ENCODE measurements around the gene ABCA6.
"Not testable (repeated sequence)": the region's sequence is repeated elsewhere in the genome, so short reads cannot be mapped to it uniquely, and the experiment has no call there.

The ABCA6 gene, protein sequence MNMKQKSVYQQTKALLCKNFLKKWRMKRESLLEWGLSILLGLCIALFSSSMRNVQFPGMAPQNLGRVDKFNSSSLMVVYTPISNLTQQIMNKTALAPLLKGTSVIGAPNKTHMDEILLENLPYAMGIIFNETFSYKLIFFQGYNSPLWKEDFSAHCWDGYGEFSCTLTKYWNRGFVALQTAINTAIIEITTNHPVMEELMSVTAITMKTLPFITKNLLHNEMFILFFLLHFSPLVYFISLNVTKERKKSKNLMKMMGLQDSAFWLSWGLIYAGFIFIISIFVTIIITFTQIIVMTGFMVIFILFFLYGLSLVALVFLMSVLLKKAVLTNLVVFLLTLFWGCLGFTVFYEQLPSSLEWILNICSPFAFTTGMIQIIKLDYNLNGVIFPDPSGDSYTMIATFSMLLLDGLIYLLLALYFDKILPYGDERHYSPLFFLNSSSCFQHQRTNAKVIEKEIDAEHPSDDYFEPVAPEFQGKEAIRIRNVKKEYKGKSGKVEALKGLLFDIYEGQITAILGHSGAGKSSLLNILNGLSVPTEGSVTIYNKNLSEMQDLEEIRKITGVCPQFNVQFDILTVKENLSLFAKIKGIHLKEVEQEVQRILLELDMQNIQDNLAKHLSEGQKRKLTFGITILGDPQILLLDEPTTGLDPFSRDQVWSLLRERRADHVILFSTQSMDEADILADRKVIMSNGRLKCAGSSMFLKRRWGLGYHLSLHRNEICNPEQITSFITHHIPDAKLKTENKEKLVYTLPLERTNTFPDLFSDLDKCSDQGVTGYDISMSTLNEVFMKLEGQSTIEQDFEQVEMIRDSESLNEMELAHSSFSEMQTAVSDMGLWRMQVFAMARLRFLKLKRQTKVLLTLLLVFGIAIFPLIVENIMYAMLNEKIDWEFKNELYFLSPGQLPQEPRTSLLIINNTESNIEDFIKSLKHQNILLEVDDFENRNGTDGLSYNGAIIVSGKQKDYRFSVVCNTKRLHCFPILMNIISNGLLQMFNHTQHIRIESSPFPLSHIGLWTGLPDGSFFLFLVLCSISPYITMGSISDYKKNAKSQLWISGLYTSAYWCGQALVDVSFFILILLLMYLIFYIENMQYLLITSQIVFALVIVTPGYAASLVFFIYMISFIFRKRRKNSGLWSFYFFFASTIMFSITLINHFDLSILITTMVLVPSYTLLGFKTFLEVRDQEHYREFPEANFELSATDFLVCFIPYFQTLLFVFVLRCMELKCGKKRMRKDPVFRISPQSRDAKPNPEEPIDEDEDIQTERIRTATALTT (N-terminal part only)

DNA sequence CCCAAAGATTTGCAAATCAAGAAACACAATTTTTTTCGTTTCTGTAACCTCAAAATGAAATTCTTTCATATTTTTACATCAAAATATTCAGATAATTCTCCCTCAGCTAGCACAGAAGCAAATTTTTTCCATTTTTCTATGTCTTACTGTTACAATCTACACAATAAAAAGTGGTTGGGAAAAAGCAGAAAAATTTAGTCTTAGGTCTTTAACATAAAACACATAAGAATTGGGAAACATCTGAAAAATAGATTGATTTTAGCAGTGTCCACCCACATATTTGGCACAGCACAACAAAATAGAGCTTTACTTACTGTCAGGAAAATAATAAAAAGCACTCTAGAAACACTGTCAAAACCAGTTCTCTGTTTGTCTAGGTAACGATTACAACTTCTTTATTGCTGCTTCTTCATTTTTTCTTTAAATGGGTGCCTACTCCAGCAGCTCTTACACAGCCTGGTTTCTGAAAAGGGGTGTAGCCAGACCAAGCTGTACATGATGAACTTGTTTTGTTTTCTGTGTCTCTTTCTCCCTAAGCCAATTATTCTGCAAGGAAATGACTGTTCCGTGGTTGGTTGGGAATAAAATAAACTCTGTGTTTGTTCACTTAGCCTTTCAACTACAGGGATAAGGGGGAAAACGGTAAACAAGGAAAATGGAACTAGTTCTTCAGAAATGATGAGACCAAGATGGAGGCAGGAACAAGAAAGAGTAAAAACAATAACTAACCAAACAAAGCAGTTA lies at the start of gene ABCA6:
ABCA6 (minus strand) TSS at position 465 of the 744 bp plus-strand sequence. CDS start 1,192 bp downstream, outside the sequence.
- in situ Hi-C loops (cut with MboI; ENCODE audit: low sequenced_read_pairs): no loop called here

DNA sequence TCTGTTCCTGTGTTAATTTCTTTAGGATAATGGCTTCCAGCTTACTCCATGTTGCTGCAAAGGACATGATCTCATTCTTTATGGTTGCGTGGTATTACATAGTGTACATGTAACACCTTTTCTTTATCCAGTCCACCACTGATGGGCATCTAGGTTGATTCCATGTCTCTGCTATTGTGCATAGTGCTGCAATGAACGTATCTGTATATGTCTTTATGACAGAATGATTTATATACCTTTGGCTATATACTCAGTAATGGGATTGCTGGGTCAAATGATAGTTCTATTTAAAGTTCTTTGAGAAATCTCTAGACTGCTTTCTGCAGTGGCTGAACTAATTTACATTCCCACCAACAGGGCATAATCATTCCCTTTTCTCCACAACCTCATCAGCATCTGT lies 47.1 kb upstream of the ABCA6 start:
- in situ Hi-C loops (cut with MboI; ENCODE audit: low sequenced_read_pairs): no loop called here

DNA sequence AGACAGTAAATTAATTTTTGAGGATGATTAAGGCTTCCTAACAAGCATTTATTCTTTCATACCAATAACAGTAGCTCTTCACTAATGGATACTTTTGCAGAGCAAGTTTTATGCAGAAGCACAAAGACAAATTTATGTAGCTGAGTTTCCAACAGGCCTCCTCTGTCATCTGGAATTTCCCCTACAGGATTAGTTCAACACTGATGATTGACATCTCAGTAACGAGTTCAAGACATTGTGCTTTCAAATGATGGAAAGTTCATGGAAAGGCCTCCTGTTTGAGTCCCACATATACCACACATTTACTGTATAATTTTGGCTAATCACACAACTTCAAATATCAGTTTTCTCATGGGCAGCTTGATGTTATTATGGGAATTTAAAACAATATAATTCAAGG lies 46.4 kb upstream of the ABCA6 start:
- in situ Hi-C loops (cut with MboI; ENCODE audit: low sequenced_read_pairs): no loop called here

DNA sequence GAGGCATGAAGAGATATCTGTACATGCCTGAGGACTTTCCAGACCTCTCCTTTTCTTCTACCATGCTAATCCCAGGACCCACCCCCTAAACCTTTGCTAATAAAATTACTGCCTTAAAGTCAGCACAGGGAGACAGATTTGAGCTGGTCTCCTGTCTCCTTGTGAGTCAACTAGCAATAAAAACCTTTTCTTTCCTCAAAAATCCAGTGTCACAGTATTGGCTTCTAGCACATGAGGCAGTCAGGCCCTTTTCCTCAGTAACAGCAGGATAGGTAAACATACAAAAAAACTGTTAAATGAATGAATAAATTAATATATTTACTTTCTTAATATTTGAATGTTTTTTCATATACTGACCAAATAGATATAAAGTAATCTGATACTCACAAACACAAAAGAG lies 45.6 kb upstream of the ABCA6 start:
- in situ Hi-C loops (cut with MboI; ENCODE audit: low sequenced_read_pairs): no loop called here

DNA sequence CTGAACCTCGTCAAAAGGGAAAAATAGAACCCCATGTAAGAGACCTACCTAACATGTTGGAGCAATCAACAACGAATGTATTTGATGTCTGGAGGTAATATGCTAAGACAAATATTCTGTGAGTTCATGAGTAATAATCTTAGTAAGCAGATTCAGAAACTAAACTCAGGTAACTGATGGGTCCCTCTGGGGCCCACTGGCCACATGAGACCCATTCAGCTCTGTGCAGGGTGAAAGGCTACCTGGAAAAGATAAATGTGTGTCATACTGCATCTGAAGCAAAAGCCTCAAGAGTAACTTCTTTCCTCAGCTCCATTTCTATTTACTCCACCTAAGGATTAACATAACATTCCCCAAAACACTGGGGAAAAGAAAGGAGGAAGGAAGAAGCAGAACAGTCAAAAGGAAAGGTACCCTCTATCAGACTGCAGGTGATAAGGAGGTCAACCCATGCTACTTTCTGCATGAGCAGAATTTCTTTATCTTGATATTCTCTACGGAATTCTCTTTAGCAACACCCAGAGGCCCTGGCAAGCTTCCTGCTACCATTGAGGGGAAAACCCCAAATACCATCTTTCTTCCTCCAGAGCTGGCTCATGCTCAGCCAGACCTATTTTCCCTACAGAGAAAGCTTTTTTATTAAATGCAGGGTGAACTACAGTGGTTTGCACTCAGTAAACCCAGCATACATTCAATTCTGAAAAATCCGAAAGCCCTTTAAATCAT lies 37.7 kb upstream of the ABCA6 start:
- in situ Hi-C loops (cut with MboI; ENCODE audit: low sequenced_read_pairs): no loop called here

DNA sequence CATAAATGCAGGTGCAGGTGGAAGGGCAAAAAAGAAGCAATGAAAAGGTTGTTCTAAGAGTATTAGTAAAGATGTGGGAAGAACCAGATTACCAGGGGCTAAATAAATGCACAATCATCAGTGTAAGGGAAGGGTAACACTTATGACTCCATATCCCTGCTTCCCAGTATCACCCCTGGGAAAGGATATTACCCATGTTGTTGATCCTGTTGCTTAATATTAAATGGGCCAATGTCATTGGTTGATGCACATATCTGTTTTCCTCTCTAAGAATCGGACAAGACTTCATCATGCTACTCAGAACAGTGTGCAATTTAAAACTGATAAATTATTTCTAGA lies 34.7 kb upstream of the ABCA6 start:
- in situ Hi-C loops (cut with MboI; ENCODE audit: low sequenced_read_pairs): no loop called here

DNA sequence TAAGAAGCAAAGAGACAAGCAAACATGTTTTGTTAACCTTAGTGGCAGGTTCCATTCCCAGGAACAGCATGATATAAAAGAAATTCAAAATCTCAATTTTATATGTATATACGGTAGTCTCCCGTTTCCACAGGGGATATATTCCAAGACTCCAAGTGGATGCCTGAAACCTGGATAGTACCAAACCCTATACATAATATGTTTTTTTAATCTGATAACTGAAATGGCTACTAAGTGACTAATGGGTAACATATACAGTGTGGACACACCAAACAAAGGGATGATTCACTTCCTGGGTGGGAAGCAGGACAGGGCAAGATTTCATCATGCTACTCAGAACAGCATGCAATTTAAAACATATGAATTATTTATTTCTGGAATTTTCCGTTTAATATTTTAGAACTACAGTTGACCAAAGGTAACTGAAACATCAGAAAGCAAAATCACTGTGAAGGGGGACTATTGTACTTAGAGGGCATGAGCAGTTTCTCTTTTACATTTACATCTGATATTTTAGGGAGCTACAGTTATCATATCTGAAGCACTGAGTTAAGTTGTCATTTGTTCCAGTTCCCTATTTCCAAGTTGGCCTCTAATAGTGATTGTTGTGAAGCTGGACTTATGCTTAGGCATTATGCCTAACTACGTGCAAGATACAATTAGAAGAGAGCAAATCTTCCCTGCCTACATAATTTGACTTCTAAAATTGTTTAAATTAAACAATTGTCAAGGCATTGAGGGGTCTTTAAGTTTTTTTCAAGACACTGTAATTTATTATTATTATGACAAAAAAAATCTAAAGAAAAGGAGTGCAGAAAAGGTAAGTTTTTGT lies 34.1 kb upstream of the ABCA6 start:
- in situ Hi-C loops (cut with MboI; ENCODE audit: low sequenced_read_pairs): no loop called here

DNA sequence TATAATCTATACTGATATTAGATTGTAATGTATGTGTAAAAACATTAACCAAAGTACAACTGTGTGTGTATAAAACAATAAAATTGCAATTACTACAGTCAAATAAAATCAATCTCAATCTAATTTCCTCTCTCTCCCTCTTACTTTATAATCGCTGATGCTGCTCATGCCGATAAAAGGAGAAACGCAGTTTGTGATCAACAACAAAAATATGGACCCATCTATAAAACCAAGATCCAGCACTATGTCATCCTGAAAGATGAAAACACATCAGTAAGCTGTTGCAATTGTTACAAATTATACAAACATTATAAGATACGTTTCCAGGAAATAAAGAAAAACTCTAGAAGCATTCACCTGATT lies 33.5 kb upstream of the ABCA6 start:
- in situ Hi-C loops (cut with MboI; ENCODE audit: low sequenced_read_pairs): no loop called here

DNA sequence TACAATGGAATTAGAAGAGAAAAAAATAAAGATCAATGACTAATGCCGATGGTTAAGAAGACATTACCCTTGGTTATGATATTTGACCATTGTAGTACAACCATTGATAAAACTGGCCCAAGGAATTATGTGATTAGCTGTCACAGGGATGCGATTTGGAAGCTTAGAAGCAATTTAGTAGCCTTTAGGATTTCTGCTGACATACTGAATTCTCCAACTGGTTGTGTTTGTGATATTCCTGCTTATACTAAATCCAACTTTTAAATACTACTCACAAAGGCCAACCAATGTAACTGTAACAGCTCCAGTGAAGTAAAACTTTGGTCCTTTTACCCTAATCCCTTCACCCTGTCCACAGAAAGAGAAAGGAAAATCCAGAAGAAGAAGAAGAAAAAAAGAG lies 31.4 kb upstream of the ABCA6 start:
- in situ Hi-C loops (cut with MboI; ENCODE audit: low sequenced_read_pairs): no loop called here

DNA sequence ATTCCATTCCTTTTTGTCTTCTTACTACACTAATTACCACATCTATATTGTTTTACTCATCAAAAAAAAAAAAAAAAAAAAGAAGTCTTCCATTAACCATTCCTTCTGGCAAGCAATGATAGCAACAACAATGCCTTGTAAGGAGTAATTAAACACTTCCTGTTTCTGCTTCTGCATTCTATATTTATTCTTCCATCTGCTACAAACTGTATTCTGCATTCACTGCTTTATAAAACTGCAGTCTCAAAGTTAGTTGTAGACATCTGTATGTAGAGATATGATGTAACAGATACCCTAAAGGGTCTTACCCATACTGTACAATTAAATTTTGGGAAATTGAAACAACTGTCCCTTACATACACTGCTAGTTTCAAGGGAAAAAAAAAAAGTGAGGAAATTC lies 28.7 kb upstream of the ABCA6 start:
- in situ Hi-C loops (cut with MboI; ENCODE audit: low sequenced_read_pairs): no loop called here

DNA sequence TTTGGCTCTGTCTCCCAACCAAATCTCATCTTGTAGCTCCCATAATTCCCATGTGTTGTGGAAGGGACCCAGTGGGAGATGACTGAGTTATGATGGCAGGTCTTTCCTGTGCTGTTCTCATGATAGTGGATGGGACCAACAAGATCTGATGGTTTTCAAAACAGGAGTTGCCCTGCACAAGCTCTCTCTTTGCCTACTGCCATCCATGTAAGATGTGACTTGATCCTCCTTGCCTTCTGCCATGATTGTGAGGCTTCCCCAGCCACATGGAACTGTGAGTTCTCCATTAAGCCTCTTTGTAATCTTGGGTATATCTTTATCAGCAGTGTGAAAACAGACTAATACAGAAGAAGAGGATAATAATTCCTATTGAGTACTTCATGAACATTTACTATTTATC lies 26.9 kb upstream of the ABCA6 start:
- in situ Hi-C loops (cut with MboI; ENCODE audit: low sequenced_read_pairs): not testable (repeated sequence)

DNA sequence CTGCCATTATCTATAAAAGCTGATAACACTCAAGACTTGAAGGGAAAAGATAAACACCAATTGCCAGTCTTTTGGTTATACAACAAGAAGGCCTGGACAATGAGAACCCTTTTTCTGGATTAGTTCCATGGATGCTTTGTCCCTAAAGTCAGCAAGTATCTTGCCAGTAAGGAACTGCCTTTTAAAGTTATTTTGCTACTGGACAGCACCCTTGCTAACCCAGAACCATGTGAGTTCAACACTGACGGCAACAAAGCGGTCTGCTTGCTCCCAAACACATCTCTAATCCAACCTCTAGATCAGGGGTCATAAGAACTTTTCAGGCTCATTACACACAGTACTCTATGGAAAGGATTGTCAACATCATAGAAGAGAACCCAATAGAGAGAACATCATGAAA lies 25.3 kb upstream of the ABCA6 start:
- in situ Hi-C loops (cut with MboI; ENCODE audit: low sequenced_read_pairs): no loop called here

DNA sequence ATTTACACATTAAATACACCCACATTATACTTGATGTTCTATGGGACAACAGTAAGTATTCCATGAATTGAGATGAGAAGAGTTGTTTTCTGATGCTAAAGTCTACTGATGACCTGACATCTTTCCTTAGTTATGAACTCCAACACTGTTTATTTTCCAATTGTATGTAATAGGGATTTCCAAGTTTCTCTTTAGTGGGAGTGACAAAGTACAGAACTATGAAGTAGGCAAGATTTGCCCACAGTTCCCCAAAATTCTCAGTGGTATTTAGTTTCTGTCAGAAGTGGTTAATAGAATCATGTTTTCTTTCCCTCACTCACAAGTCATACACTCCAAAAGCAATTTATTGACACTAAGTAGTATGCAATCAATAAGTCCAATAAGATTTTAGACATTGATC lies 22.5 kb upstream of the ABCA6 start:
- in situ Hi-C loops (cut with MboI; ENCODE audit: low sequenced_read_pairs): no loop called here

DNA sequence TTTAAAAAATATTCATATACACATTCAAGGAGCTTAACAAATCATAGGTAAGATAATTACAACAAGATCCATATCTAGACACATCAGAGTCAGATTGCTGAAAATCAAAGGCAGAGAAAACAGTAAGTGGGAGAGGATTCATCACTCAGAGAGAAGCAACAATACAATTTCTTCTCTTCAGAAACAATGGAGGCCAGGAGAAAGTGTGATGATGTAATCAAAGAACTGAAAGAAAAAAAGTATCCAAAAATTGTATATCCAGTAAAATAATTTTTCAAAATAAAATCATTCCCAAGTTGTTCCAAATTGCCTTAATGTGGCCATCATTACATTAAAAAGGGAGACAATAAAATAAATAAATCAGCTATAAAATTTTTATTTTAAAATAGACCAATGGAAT lies 17.7 kb upstream of the ABCA6 start:
- in situ Hi-C loops (cut with MboI; ENCODE audit: low sequenced_read_pairs): no loop called here

DNA sequence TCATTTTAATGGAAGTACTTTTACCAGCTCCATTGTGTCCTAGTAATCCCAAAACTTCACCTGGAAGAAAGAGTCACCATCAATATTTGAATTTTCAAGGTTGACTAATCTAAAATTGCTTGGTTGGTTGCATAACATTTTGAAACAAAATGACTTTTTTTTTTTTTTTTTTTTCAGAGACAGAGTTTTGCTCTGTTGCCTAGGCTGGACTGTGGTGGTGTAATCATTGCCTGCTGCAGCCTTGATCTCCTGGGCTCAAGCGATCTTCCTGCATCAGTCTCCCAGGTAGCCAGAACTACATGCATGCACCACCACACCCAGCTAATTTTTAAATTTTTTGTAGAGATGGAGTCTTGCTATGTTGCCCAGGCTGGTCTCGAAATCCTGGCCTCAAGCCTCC lies 12.6 kb upstream of the ABCA6 start:
- in situ Hi-C loops (cut with MboI; ENCODE audit: low sequenced_read_pairs): no loop called here

DNA sequence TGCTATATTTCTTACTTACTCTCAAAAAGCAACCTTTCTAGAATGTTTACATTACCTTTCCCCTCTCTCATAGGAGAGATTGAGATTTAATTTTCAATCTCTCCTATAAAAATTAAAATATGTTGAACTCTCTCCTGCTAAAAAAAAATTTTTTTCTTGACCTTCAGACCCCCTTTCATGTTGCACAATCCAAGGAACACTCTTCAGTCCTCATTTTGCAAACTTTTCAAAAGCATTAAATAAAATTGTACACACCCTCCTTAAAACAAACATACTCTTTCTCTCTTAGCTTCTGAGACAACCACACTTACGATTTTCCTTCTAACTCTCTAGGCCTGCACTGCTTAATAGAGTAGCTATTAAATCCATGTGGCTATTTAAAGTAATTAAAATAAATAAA lies 8.6 kb upstream of the ABCA6 start:
- in situ Hi-C loops (cut with MboI; ENCODE audit: low sequenced_read_pairs): no loop called here

DNA sequence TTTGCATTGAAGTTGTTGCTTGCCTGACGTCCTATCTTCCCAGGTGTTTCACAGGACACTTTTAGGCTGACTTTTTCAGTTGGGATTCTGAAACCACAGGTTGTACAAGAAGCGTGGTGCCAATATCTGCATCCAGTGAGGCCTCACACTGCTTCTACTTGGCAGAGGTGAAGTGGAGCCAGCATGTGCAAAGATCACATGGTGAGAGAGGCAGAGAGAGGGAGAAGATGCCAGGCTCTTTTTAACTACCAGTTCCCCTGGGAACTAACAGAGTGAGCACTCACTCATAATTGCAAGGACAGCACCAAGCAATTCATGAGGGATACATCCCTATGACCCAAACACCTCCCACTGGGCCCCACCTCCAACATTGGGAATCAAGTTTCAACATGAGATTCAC lies 5.8 kb upstream of the ABCA6 start:
- in situ Hi-C loops (cut with MboI; ENCODE audit: low sequenced_read_pairs): no loop called here

DNA sequence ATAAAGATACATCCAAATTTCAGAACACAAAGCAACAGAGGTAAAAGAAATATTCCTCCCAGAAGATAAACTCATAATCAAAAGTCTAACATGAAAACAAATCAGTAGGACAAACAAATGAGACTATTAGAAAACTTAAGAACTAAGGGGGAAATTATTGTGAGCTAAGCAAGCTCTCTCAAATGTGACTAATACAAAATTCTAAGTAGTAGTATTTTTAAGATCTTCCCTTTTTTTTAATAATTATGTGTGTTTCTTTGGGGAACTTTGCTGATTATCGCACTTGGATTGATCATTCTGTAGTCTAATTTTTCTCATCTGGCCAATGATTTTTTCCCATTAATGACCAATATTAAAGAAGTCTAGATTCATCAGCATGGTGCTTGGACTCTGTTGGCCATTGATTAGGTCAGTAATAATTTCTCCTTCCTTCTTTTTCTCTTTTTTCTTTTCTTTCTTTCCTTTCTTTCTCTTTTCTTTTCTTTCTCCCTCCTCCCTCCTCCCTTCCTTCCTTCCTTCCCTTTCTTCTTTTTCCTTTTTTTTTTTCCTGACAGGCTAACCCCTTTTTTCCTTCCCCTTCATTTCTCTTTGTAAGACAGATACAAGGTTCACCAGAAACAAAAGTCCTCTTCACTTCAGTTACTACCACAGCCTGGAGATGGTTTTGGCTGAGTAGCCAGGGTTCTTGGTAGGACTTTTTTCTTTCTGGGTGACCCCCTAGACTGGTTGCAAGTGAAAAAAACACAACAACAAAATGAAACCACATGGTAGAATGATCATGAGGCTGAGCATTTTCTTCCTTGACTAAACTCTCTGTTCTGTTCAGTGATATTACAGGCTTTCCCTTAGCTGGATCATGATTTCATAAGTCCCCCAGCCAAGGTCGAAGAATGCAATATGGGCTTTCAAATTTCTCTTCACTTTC lies 2.9 kb upstream of the ABCA6 start:
- in situ Hi-C loops (cut with MboI; ENCODE audit: low sequenced_read_pairs): no loop called here
